Measurements from ENCODE around the gene FMO1.

GRCh38 chr1:171313835-171314320, 65.6 kb downstream of the FMO1 start, which contains the start of gene FMO4:
- TF ChIP-seq TAF1 (IDR thresholded peaks at IDR 0.05; ENCODE audit: borderline replicate concordance, insufficient read depth, low read length) = peak; percentile 55; the same call in 1 of the 2 replicates
- TF ChIP-seq REST (IDR thresholded peaks at IDR 0.05; ENCODE audit: insufficient read depth in 1 of 2, low read depth in 2 of 2, low read length in 2 of 2) = peak; percentile 59 to 81; a peak in 3 of 4 replicates

All from PFSK-1 (cell line).